T-helper 22 cell (primary cell): ENCODE data around the gene RABGGTA.
A peak's percentile ranks its signal among the peaks of the same experiment; 100 is the strongest.
"Not testable (repeated sequence)": the region's sequence is repeated elsewhere in the genome, so short reads cannot be mapped to it uniquely, and the experiment has no call there.

ENCODE experiments used
- DNase-seq: peaks from one replicate; pipeline ENCODE4 v3.0.0-alpha.2; 2020; ENCODE audit warnings: low read depth

RABGGTA gene

DNA sequence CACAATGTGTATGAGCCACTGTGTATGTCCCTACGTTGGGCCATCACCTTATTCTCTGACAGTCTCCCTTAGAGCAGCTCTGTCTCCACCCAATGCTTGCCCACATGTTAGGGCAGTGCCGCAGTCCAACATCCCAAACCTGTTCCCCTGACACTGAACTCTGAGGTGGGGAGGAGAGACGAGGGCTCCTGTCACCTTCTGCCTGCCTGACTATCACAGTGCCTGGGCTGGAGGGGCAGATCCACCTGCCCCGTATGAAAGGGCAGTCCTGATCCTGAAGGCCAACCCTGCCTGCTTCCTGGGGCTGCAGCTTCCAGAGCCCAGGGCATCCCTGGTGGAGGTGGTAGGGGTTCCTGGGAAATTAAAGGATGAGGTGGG, 10.6 kb downstream of the RABGGTA start:
- DNase-seq = no peak

DNA sequence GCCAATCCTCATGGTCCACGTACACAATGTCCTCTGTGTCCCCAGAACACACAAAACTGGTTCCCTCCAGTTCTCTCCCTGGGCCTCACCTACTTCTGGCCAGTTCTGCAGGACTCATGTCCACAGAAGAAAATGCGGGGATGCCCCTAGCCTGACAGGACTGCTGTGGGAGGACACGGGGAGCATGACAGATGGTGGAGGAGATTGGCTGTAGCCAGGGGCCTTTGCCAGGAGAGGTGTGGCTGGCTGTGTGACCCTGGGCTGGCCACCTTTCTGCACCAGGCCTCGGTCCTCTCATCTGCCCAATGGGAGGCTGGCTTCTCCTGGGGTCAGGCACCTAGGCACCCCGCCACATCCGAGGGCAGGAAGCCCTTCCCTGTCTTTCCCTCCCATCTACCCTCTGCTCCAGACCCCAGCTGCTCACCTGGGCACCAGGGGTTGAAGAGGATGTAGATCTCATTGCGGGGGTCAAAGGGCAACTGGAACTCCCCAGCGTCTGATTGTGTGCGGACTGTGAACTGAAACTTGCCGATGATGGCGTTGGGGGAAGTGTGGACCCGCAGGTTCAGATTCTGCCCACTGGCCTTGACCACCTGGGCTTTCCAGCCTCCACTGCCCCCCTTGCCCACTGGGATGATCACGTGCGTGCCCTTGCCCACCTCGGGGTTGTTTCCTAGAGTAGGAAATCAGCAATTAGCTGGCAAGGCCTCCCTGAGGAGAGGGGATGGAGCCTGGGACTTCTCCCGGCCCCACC, 11.2 kb downstream of the RABGGTA start:
- DNase-seq = no peak

DNA sequence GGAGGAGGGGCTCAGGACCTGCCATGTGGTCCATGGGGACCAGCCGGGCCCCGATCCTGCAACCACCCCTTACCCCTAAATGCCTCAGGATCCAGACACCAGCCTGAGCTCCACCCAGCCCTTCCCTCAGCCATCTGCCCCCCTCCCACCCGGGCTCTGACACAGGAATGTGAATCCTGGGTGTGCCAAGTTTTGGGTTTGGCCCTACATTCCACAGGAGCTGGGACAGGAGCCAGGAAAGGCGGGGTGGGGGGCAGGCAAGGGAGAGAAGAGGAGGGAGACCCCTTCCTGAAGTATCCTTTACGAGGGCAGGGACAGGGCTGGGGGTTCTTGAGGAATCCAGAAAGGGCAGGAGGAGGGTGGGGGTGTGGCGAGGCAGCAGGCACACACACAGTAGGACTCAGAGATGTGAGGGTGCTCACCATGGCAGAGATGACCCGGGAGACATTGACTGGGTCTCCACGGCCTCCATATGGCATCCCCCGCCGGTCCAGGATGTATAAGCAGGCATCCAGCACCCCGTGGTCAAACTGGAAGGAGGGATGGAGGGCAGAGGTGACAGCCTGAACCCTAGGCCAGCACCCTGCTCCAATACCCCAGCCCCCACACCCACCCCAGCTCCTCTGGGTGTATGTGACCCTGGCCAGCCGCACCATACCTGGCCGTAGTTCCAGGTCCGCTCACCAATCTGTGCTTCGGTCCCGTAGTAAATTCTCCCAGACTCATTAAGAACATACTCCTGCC, 11.9 kb downstream of the RABGGTA start:
- no peak for DNase-seq

DNA sequence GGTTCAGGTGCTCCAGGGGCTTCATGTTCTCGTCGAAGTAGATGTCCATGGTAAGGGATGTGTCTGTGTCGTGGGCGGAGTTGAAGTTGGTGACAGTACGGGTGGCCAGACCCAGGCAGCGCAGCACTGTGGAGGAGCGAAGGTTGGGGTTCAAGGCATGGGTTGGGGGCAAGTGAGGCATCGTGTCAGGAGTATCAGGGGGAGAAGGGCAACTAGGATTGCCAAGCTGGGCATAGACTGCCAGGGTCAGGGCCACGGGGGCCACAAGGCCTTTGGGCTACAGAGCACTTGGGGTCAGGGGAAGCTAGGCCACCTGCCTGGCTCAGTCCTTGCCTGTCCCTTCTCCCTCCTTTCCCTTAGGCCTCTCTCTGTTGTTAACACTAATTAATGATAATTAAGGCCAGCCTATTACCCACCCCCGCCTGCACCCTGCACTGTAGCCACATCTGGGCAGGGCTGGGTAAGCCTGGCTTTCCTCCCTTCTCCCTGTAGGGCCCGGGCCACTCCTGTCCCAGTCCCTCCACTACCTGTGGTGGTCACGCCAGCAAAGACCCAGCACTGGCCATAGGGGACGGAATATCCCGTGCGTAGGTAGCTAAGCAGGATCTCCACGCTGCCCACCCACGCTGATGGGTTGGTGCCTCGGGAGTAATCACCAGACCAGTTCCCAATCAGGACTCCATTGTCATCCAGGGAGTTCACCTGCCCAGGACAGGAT, 12.7 kb downstream of the RABGGTA start:
- no peak for DNase-seq

DNA sequence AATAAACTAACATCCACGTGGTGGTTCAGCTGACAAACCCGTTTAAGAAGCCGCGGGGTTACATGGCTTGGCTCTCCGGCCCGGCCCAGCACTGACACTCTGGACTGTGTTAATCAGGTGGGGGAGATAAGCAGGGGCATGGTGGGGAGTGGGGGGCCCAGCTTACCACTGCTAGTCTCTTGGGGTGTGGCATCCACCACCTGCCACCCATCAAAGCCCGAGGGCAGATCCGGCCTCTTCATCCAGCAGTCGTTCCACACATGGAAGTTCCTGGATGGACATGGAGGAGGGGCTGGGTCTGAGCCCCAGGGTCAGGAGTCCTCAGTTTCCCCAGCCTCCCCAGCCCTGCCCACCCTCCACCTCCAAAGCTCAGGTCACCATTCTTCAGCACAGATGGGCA, 13.3 kb downstream of the RABGGTA start:
- no peak for DNase-seq

DNA sequence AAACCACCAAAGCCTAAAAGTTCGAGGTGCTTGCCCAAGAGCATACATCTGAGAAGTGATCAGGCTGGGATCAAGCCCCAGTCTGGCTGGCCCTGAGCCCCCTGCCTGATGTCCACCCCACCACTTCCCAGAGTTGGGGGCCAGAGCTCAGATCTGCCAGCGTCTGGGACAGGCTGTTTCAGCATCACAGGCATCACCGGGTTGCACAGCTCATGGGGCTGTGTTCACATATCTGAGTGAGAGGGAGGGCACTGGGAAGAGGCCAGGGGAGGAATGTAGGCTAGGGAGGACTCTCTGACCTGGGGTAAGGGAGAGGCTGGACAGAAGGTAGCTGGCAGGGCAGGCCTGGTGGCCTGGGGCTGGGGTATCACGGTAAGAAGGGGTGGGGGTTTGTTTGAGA, 14.4 kb downstream of the RABGGTA start:
- no peak for DNase-seq

DNA sequence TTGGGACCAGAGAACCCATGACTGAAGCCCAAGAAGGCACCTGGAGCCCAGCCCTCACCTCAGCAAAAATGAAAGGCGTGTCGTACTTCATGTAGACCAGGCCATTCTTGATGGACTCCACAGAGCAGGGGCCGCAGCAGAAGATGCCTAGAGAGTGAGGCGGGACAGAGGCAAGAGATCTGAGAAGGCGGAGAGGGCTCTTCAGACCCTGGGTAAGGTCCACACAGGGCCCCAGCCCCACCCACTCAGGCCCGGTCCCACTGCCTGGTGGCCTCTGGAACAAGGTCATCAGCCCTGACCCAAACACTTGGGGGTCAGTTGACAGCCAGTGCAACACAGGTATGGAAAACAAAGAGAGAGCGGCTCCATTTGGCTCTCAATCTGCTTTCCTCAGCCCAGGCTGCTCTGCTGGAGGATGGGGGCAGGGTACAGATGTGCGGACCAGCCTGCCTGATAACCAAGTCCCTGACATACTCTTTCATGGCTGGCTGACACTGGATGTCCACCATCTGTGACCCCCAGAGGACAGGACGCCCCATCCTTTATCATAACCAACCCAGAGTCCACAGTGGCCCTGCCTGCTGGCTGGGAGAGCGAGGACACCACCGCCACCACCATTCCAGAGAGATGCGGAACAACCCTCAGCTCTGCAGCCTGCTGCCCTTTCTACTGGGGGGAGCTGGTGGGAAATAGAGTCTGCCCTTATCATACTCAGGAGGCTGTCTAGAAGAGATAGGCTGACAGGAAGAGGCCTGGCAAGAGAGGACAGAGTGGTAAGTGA, 15.3 kb downstream of the RABGGTA start:
- no peak for DNase-seq

DNA sequence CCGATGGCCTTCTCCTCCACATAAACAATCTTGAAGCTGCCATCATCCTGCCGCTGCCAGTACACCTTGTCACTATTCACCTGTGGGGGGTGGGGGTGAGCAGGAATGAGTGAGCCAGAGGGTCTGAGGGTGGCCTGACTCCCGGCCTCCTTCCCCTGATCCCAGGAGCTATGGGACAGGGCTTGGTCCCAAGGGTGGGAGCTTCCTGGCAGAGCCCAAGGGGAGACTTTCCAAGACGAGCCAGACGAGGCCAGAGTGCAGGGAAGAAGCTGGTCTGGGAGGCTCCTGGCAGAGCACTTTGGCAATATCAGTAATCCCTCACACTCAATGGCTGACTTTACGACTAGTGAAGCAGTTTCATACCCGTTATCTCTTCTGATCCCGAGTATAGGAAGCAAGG, 16.0 kb downstream of the RABGGTA start:
- DNase-seq = no peak

DNA sequence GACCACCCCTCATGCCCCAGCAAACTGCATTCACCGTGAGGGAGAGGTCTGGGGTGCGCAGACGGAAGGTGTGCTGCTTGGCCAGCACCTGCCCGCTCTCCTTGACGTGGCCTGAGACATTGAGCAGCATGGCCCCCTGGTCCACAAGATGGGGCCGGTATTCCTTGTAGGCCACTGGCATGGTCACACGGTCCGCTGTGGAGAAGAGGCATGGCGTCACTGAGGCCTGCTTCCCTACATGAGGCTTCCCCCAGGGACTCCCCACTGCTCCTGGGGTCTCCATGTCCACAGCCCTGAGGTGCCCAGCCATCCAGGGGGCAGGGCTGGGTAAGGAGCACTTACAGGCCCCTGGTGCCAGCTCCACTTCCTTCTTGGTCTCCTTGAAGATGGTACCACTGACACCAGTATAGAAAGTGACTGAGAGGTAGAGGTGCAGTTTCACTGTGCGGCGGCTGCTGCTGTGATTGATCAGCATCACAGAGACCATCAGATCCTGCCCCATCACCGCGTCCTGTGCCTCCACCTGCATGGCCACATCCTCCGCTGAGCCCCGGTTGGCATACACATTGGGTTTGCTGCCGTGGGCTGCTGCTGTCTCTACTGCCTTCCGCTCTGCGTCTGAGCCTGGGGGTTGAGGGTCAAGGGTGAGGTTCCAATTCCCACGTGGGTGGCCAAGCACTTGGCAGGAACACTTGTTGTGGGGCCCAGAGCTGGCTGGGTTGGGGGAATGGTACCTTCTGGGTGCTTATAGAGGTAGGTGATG, 16.6 kb downstream of the RABGGTA start:
- no peak for DNase-seq

DNA sequence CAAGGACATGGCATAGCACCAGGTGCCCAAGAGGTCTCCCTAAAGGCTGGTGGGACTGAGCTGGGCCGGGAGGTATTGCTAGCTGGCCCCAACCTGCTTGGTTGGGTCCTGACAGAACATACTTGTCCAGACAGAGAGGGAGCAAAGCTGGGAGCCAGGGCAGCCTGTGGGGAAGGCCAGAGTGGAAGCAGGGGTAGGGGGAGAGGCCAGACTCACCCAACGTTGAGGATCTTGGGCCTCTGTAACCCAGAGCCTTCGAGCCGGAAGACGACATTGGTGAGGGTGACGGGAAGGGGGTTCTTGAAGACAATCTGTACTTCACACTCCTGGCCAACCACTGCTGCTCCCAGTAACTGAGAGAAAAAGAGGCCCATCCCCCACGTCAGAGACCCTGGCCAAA, 17.5 kb downstream of the RABGGTA start:
- no peak for DNase-seq

DNA sequence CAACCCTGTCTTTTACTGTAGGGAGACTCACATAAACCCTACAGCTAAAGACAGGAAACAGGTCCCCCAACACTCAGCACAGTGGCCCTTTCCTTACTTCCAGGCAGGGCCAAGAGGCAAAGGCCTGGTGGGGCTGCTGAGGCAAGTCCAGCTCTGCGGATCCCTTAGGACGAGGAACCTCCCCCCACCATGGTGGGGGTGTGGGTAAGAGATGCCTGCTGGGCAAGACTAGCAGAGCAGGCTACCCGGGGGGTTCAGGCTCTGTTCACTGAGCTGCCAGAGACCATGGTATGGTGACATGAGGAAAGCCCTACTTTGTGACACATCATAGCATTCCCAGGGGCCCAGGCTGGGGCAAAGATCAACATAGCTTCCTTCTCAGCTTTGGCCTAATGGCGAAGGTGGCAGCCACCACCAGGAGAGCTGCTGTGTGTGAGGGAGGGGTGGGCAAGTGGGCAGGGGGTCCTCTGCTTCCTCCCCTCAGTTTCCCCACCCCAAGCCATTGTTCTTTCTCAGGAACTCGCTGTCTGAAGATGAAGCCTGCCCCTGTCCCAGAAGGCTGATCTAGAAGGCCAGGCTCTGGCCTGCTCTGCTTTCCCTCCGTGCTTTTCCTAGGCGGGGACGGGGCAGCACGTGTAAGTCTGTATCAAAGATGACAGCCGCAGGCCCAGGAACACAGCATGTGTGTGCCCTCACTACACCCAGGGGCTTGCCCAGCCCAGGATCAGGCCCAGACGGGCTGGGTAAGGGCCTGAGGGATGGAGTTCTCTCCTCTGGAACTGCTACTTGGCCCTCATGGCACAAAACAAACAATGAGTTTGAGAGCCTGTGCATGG, 18.9 kb downstream of the RABGGTA start:
- no peak for DNase-seq

DNA sequence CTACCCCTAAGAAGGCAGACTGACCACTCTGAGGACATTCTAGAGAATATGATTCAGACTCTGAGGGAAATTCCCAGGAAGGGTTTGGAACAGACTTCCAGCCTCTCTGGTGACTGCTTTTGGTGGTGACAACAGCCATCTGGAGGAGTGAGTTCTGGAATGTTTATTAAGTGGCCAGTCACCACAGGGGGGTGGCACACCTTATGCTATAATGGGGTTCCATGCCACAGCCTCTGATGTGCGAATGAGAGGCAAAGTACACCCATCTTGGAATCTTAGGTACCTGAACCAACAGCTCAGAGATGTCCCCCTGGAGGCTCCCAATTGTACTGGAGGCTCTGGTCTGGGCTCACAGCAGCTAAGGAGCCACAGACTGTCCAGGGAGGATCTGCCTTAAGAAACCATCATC, 19.5 kb downstream of the RABGGTA start:
- DNase-seq = no peak

DNA sequence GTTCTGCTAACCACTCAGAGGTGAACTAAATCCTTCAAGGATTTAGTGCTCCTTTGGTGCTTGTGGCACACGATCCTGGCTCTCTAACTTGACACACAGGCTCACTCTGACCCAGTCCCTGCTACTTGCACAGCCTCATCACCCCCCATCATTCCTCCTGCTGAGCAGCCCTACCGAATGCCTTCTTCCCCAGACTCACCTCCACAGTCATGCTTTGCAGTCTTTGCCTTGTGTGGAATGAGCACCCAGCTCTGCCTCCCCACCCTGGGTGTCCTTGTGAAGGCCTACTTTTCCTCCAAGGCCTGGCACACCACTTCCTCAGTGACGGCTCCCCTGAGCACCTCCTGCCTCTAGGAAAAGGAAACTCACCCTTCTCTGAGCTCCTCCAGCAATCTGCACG, 21.0 kb downstream of the RABGGTA start:
- no peak for DNase-seq

DNA sequence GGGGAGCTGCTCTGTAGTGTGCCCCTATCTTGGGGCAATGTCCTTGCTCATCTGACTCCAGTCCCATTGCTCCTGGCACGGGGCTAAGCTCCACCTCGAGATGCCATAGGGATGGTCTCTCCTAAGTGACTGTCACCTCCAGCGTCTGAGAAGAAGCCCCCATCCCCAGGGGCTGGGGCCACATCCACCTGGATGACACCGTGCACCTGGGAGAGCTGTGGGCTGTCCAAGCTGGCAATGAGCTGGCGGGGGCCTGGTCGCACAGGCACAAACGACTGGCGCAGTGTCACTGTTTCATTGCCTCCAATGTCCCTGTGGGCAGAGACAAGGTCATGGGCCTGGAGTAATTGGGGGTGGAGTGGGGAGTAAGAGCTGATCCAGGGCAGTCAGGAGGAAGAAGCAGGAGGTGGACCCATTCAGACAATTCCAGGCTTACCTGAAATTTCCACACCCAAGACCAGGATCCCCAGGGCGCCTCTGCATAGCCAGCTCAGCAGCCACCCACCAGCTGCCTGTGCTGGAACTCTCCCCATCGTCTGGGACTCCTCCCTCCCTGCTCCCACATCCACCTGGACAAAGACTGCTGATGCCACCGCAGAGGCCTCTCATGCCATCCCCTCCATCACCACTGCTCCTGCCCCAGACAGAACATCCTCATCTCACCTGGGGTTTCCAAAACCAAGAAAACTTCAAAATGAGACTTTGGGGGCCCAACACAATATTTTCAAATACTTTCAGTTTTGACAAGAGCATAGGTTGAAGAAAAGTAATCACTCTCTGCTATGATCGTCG, 22.0 kb downstream of the RABGGTA start:
- no peak for DNase-seq

DNA sequence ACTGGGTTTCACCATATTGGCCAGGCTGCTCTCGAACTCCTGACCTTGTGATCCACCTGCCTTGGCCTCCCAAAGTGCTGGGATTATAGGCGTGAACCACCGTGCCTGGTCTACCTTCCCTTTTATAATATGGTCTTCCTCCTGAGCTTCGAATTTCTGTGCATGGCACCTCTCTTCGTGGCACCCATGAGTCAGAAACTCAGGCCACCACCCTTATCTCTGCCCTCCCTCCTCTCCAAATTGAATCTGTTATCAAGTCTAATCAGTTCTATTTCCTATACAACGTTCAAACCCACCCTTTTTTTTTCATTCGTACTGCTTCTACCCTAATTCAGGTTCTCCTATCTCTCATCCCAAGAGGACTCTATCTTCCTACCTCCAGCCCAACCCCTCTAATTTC, 24.0 kb downstream of the RABGGTA start:
- no peak for DNase-seq

DNA sequence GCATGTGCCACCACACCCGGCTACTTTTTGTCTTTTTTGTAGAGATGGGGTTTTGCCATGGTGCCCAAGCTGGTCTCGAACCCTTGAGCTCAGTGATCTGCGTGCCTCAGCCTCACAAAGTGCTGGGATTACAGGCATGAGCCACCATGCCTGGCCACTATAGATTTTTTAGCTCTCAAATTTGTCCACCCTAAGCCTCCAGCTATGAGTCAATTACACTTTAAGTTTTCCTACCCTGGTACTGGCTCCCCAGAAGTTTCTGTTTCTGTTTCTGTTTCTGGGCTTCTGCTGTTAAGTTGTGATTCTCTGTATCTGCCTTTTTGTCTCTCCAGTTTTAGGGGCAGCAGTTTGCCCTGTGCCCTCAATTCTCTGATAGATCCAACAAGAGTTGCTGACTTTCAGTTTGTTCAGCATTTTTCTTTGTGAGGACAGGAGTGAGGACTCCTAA, 24.6 kb downstream of the RABGGTA start:
- DNase-seq = no peak

DNA sequence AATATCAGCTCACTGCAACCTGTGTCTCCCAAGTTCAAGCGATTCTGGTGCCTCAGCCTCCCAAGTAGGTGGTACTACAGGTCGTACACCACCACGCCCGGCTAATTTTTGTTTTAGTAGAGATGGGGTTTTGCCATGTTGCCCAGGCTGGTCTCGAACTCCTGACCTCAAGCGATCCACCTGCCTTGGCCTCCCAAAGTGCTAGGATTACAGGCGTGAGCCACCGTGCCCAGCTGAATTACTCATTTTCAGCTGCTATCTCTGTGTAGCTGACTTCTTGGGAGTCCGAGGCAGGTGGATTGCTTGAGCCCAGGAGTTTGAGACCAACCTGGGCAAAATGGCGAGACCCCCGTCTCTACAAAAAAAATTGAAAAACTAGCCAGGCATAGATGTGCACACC, 26.0 kb downstream of the RABGGTA start:
- not testable (repeated sequence) for DNase-seq

DNA sequence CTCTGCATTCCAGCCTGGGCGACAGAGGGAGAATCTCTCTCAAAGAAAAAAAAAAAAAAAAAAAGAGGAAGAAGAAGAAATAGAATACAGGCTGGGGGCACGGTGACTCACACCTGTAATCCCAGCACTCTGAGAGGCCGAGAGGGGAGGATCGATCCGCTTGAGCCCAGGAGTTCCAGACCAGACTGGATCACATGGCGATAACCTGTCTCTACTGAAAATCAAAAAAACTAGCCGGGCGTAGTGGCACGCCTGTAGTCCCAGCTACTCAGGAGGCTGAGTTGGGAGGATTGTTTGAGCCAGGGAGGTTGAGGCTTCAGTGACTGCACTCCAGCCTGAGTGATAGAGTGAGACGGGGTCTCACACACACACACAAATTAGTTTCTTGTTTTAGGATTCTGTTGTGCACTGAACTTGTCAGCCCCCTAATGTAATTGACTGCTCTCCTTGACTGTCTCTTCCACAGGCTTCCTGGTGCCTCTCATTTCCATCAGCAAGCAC, 28.0 kb downstream of the RABGGTA start:
- DNase-seq = no peak

DNA sequence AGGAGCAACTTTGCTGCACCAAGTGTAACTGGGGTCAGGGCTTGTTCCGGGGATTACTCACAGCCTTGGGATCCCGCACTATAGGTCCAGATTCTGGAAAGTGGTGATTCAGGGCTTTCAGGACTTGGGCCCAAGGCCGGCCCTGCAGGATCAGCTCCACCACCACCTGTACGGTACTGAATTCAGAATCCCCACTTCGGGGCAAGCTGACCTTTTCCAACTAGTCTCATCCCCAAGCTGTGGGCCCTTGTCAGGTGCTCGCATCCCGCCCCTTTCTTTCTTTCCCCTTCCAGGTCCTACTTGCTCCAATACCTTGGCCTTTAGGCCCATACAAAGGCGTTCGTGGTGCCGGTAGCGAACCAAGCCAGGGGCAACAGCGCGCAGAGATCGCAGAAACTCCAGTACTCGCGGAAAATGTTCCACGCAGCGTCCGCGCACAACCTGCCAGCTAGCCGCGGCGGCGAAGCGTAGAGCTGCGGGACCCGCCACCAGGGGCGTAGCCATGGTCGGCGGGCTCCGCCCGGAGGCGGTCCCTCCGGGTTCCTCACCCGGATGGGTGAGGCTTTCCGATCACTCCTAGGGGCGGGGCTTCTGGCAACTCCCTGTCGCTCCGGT, 29.5 kb downstream of the RABGGTA start:
- DNase-seq = peak; percentile 88
